Colonic mucosa (tissue), 4 donors: ENCODE data around the gene PGM2. TPM values are rescaled to one million over a fixed set of nuclear protein-coding genes. Genes with fewer than 3 reads are reported as not detected.
A peak's percentile ranks its signal among the peaks of the same experiment; 100 is the strongest.

Experiments used
- DNase-seq: peaks from one replicate; pipeline ENCODE4 v3.0.0-alpha.2; 2020
- H3K27ac ChIP-seq: fragments of 200-600 bp; one replicate; pipeline ENCODE4 v1.8.0; 2021
- H3K27me3 ChIP-seq: fragments of 200-600 bp; one replicate; pipeline ENCODE4 v1.8.0; 2021
- H3K36me3 ChIP-seq: fragments of 200-600 bp; one replicate; pipeline ENCODE4 v1.8.0; 2021
- H3K4me1 ChIP-seq: fragments of 200-600 bp; one replicate; pipeline ENCODE4 v1.8.0; 2021; ENCODE audit warnings: mild to moderate bottlenecking
- H3K4me3 ChIP-seq: fragments of 200-600 bp; one replicate; pipeline ENCODE4 v1.8.0; 2021
- H3K9ac ChIP-seq, 2 donors: one replicate each; pipeline ENCODE4 v1.7.0; 2013; ENCODE audit warnings: control low read depth in 2 of 2, low read depth in 2 of 2, low read length in 2 of 2
- H3K9me3 ChIP-seq: fragments of 200-600 bp; one replicate; pipeline ENCODE4 v1.8.0; 2021
- intact Hi-C: fragments of 100-400 bp; cut with DNase I; formaldehyde crosslinking; loops from one replicate; pipeline ENCODE4 v1.14.1; 2022
- total RNA-seq, 2 donors: library from RNA; stranded (reverse); fragmentation: NEBNext Ultra II Directional in 1 of 2; extraction: Animal tissue kit (Norgen Biotek cat#: 25700) in 1 of 2; gene quantifications; one replicate each; pipeline ENCODE4 v1.2.1, GENCODE V29; 2021
- TF ChIP-seq, protein P1 (sequence below): fragments of 200-600 bp; IDR thresholded peaks from one replicate; pipeline ENCODE4 v1.8.0; 2022; ENCODE audit warnings: antibody characterized with exemption, mild to moderate bottlenecking
- donor health status: healthy.
- donor health status: DM: no; HTN: no; CAD: no.
- donor health status: DM: no; HTN: no; CAD: no.

The PGM2 gene
- total RNA-seq, 2 donors from 2014 or later: 32.6 to 37.2 TPM

DNA sequence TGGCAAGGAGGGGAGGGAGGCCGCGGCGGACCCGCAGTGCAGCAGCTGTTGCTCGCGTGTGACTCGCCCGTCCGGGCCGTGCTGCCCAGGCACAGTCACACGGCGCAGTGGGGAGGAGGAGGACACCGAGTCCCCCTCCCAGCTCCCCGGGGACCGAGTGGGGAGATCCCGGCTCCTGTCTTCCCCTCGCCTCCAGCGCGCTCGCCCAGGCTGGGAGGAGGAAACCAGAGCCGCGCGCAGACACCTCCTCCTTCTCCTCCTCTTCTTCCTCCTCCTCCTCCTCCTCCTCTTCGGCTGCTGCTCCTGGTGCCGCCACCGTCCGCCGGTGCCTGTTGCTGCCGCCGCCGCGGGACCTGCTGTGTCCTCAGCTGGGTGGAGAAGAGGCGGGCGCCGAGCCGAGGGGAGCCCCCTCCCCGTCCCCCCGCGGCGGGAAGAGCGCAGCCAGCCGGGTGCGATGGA lies 64.3 kb downstream of the PGM2 start, which contains the start of gene TBC1D1:
TBC1D1 (plus strand) TSS at position 284 of the 459 bp plus-strand sequence. CDS start 11,012 bp downstream, outside the sequence.
- Histone ChIP-seq H3K9me3 (no peaks in the 10 kb centered on the region), H3K4me1 (no peaks in the 10 kb centered on the region), H3K9ac (peak within 1 kb of the TSS; percentile 79 to 80), H3K36me3 (no peaks in the 10 kb centered on the region), H3K27me3 (no peaks in the 10 kb centered on the region), H3K4me3 (peak within 1 kb of the TSS; percentile 94), H3K27ac (peak within 1 kb of the TSS; percentile 80)
- intact Hi-C loops: no loop called here
- DNase-seq: peak; percentile 69
- TF ChIP-seq, protein P1, sequence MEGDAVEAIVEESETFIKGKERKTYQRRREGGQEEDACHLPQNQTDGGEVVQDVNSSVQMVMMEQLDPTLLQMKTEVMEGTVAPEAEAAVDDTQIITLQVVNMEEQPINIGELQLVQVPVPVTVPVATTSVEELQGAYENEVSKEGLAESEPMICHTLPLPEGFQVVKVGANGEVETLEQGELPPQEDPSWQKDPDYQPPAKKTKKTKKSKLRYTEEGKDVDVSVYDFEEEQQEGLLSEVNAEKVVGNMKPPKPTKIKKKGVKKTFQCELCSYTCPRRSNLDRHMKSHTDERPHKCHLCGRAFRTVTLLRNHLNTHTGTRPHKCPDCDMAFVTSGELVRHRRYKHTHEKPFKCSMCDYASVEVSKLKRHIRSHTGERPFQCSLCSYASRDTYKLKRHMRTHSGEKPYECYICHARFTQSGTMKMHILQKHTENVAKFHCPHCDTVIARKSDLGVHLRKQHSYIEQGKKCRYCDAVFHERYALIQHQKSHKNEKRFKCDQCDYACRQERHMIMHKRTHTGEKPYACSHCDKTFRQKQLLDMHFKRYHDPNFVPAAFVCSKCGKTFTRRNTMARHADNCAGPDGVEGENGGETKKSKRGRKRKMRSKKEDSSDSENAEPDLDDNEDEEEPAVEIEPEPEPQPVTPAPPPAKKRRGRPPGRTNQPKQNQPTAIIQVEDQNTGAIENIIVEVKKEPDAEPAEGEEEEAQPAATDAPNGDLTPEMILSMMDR: no peak

GRCh38 chr4:37891260-37892159 lies 65.0 kb downstream of the PGM2 start:
- Histone ChIP-seq H3K36me3 (no peaks in the 10 kb centered on the region), H3K9ac (peak overlapping the region; percentile 79 to 80), H3K27me3 (no peaks in the 10 kb centered on the region), H3K4me1 (no peaks in the 10 kb centered on the region), H3K9me3 (no peaks in the 10 kb centered on the region), H3K27ac (peak overlapping the region; percentile 80), H3K4me3 (peak overlapping the region; percentile 94)
- peak; percentile 45 for DNase-seq
- TF ChIP-seq, protein P1: no peak
- intact Hi-C loops: no loop called here

- DNase-seq: no peak
- Histone ChIP-seq H3K36me3 (no peaks in the 10 kb centered on the region), H3K4me1 (no peaks in the 10 kb centered on the region), H3K9ac (no peak overlapping the region), H3K9me3 (no peaks in the 10 kb centered on the region), H3K27me3 (no peaks in the 10 kb centered on the region), H3K27ac (no peak overlapping the region), H3K4me3 (no peak overlapping the region)
- intact Hi-C loops: no loop called here
- TF ChIP-seq, protein P1: no peak
Observed at GRCh38 chr4:37892641-37893040, 66.2 kb downstream of the PGM2 start.

DNA sequence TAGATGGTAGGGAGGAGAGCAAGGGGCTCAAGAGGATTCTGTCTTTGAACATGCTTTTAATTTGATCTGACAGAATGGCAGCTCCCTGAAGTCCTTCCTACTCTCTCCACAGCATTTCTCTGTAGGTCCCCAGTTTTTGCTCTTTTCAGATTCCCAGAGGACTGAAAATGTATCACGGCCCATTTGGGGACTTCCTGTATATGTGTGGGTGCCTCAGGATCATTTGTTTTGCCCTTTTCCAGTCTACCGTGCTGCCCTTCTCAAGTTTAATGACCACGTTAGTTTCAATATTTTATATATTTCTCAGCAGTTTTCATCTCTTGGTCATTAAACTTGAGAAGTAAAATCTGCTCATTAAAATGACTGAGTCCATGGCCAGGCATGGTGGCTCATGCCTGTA lies 66.7 kb downstream of the PGM2 start:
- Histone ChIP-seq H3K4me3 (no peak overlapping the region), H3K27ac (no peak overlapping the region), H3K9me3 (no peaks in the 10 kb centered on the region), H3K9ac (no peak overlapping the region), H3K4me1 (no peaks in the 10 kb centered on the region), H3K27me3 (no peaks in the 10 kb centered on the region), H3K36me3 (no peaks in the 10 kb centered on the region)
- no peak for DNase-seq
- TF ChIP-seq, protein P1: no peak
- intact Hi-C loops: no loop called here

GRCh38 chr4:37895271-37895670 lies 68.8 kb downstream of the PGM2 start:
- no peak overlapping the region for H3K9ac ChIP-seq
- no peak overlapping the region for H3K27ac ChIP-seq
- no peaks in the 10 kb centered on the region for H3K9me3 ChIP-seq
- H3K36me3 ChIP-seq: no peaks in the 10 kb centered on the region
- TF ChIP-seq, protein P1: no peak
- DNase-seq: no peak
- no peaks in the 10 kb centered on the region for H3K4me1 ChIP-seq
- intact Hi-C loops: no loop called here
- H3K4me3 ChIP-seq: no peak overlapping the region
- H3K27me3 ChIP-seq: no peaks in the 10 kb centered on the region
